Karpas-422 (cell line): ENCODE measurements around the gene CS. TPM values are rescaled to one million over a fixed set of nuclear protein-coding genes. Genes with fewer than 3 reads are reported as not detected.
"Not testable (repeated sequence)": the region's sequence is repeated elsewhere in the genome, so short reads cannot be mapped to it uniquely, and the experiment has no call there.

Source experiments
- DNase-seq: peaks from one replicate; pipeline ENCODE4 v3.0.0-alpha.2; 2015
- H2AFZ ChIP-seq: fragments of 200-600 bp; sonication (generic); 2 replicates; pipeline ENCODE4 v1.6.1; 2014; ENCODE audit warnings: antibody characterized with exemption, low read length, mixed read lengths
- H3K27ac ChIP-seq: fragments of 200-600 bp; sonication (generic); 2 replicates; pipeline ENCODE4 v1.5.1; 2014; ENCODE audit warnings: mild to moderate bottlenecking, low read length, moderate library complexity
- H3K27me3 ChIP-seq: fragments of 200-600 bp; sonication (generic); 2 replicates; pipeline ENCODE4 v1.6.1; 2014; ENCODE audit warnings: low read length, mixed read lengths
- H3K36me3 ChIP-seq: fragments of 200-600 bp; sonication (generic); 2 replicates; pipeline ENCODE4 v1.6.1; 2014; ENCODE audit warnings: low read length, mixed read lengths; ENCODE audit not compliant: insufficient read depth
- H3K4me1 ChIP-seq: fragments of 200-600 bp; sonication (generic); 2 replicates; pipeline ENCODE4 v1.6.1; 2014; ENCODE audit warnings: mild to moderate bottlenecking, low read length, mixed read lengths
- H3K4me2 ChIP-seq: fragments of 200-600 bp; sonication (generic); 2 replicates; pipeline ENCODE4 v1.6.1; 2014; ENCODE audit warnings: low read length, low read depth, mild to moderate bottlenecking; ENCODE audit not compliant: poor library complexity, severe bottlenecking
- H3K4me3 ChIP-seq: fragments of 200-600 bp; sonication (generic); 2 replicates; pipeline ENCODE4 v1.5.1; 2014; ENCODE audit warnings: mild to moderate bottlenecking, antibody characterized with exemption, low read length, mixed read lengths
- H3K79me2 ChIP-seq: fragments of 200-600 bp; sonication (generic); 2 replicates; pipeline ENCODE4 v1.6.1; 2014; ENCODE audit warnings: mild to moderate bottlenecking, low read length, mixed read lengths
- H3K9ac ChIP-seq: fragments of 200-600 bp; sonication (generic); 2 replicates; pipeline ENCODE4 v1.6.0; 2014; ENCODE audit warnings: low read length
- H3K9me2 ChIP-seq: fragments of 200-600 bp; sonication (generic), shearing (Covaris generic); replicated peaks from 2 replicates; pipeline ENCODE4 v1.6.0; 2014; ENCODE audit warnings: mild to moderate bottlenecking, low read length, moderate library complexity; ENCODE audit not compliant: insufficient read depth
- H3K9me3 ChIP-seq: fragments of 300-700, 200-600 bp; sonication (generic); 2 replicates; pipeline ENCODE4 v1.6.1; 2014; ENCODE audit warnings: low read length, mixed read lengths
- H4K20me1 ChIP-seq: fragments of 200-600 bp; sonication (generic); 2 replicates; pipeline ENCODE4 v1.6.1; 2014; ENCODE audit warnings: mild to moderate bottlenecking, antibody characterized with exemption, low read length, low read depth; ENCODE audit not compliant: insufficient read depth
- total RNA-seq: library from RNA; depleted of rRNA; stranded (reverse); fragments of >200 nt; shearing (Covaris generic); gene quantifications from 2 replicates; pipeline ENCODE4 v1.2.3, GENCODE V29; 2014; ENCODE audit warnings: low replicate concordance

Gene CS
- total RNA-seq, 1 experiment from 2014 or later = 158 TPM

DNA sequence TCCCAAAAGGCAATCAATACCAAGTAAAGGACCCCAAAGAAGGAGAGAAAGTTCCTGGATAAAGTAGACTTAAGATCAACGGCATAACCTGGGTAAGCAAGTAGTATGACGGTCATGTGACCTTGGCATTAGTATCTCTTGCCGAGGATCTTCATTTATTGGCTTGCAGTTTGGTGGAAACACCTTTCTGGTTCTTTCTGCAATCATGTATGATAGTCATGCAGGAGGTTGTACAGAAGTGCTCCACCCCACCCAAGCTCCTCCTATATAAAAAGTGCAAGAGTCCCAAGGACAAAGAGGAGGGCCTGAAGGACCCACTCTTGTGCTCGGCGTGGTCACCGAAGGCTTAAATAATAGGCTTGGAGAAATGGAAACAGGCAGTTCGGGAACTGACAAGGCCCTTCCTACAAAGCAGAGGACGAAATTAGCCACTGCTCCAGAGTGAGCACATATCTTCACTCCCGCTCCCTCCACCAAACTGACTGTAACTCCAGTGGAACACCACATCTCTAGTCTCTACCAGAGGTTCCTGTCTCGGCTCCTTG, 750 bp downstream of the CS start:
- H2AFZ ChIP-seq = no peak overlapping the region
- H3K27ac ChIP-seq = peak overlapping the region; percentile 56; the same call in 1 of the 2 replicates
- peaks cover 63% of the 10 kb centered on the region for H3K79me2 ChIP-seq
- peaks cover 64% of the 10 kb centered on the region for H3K4me1 ChIP-seq
- peak overlapping the region; percentile 84 for H3K9ac ChIP-seq
- H3K9me2 ChIP-seq = no peaks in the 10 kb centered on the region
- no peaks in the 10 kb centered on the region for H3K9me3 ChIP-seq
- DNase-seq = peak; percentile 77
- H4K20me1 ChIP-seq = no peaks in the 10 kb centered on the region
- peak overlapping the region; percentile 75 for H3K4me3 ChIP-seq
- H3K27me3 ChIP-seq = no peaks in the 10 kb centered on the region
- H3K36me3 ChIP-seq = peaks cover 11% of the 10 kb centered on the region; the same call in 1 of the 2 replicates
- H3K4me2 ChIP-seq = peak overlapping the region; percentile 94

DNA sequence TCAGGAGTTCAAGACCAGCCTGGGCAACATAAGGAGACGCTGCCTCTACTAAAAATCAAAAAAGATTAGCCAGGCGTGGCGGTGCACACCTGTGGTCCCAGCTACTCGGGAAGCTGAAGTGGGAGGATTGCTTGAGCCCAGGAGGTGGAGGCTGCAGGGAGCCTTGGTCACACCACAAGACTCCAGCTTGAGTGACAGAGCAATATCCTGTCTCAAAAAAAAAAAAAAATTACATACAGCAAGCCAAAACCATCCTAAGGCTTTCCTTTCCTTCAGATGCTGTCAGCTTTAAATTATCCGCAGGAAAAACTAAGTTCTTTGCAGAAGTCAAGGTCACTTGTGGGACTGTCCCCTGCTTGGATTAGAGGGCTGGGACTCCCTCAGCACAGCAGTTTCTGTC, 1.3 kb downstream of the CS start:
- peak overlapping the region; percentile 84 for H3K9ac ChIP-seq
- H3K36me3 ChIP-seq = peaks cover 11% of the 10 kb centered on the region; the same call in 1 of the 2 replicates
- H3K9me2 ChIP-seq = no peaks in the 10 kb centered on the region
- H4K20me1 ChIP-seq = no peaks in the 10 kb centered on the region
- H3K27ac ChIP-seq = peak overlapping the region; percentile 56; the same call in 1 of the 2 replicates
- no peaks in the 10 kb centered on the region for H3K9me3 ChIP-seq
- no peak for DNase-seq
- H2AFZ ChIP-seq = no peak overlapping the region
- peak overlapping the region; percentile 94 for H3K4me2 ChIP-seq
- H3K4me3 ChIP-seq = peak overlapping the region; percentile 75
- peaks cover 64% of the 10 kb centered on the region for H3K4me1 ChIP-seq
- H3K79me2 ChIP-seq = peaks cover 69% of the 10 kb centered on the region
- no peaks in the 10 kb centered on the region for H3K27me3 ChIP-seq

GRCh38 chr12:56297400-56297799, 2.7 kb downstream of the CS start:
- no peak overlapping the region for H3K27ac ChIP-seq
- peak overlapping the region; percentile 94 for H3K4me2 ChIP-seq
- H3K9me2 ChIP-seq = no peaks in the 10 kb centered on the region
- peaks cover 11% of the 10 kb centered on the region; the same call in 1 of the 2 replicates for H3K36me3 ChIP-seq
- DNase-seq = no peak
- peaks cover 57% of the 10 kb centered on the region for H3K4me1 ChIP-seq
- H2AFZ ChIP-seq = no peak overlapping the region
- peaks cover 80% of the 10 kb centered on the region for H3K79me2 ChIP-seq
- no peaks in the 10 kb centered on the region for H3K9me3 ChIP-seq
- H3K4me3 ChIP-seq = no peak overlapping the region
- no peaks in the 10 kb centered on the region for H3K27me3 ChIP-seq
- H3K9ac ChIP-seq = no peak overlapping the region
- H4K20me1 ChIP-seq = no peaks in the 10 kb centered on the region

GRCh38 chr12:56296295-56296694, 3.8 kb downstream of the CS start:
- H3K9ac ChIP-seq = no peak overlapping the region
- peaks cover 11% of the 10 kb centered on the region; the same call in 1 of the 2 replicates for H3K36me3 ChIP-seq
- no peaks in the 10 kb centered on the region for H3K9me2 ChIP-seq

DNA sequence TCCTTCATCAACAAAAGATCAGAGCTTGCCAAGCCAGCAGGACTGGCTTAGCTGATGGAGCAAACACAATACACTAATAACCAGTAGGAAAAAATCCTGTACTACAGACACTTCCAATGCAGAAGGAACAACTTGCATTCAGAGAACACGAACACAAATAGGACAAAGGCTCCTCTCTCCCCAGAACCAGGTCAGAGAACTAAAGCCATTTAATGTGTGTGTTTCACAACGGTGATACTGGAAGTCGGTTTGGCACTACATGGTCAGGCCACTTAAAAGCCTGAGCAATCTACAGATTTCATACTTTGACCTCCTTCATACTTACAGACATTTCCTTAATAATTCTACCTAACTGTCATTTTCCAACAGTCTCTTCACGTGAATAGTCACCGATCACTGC, 6.3 kb downstream of the CS start:
- Histone ChIP-seq H2AFZ (no peak overlapping the region), H3K27ac (no peak overlapping the region), H4K20me1 (no peaks in the 10 kb centered on the region), H3K4me1 (peaks cover 51% of the 10 kb centered on the region), H3K4me2 (no peak overlapping the region), H3K79me2 (peaks cover 94% of the 10 kb centered on the region), H3K9me2 (no peaks in the 10 kb centered on the region), H3K9me3 (no peaks in the 10 kb centered on the region), H3K9ac (no peak overlapping the region), H3K27me3 (no peaks in the 10 kb centered on the region), H3K4me3 (no peak overlapping the region), H3K36me3 (peaks cover 11% of the 10 kb centered on the region; the same call in 1 of the 2 replicates)
- no peak for DNase-seq

More at GRCh38 chr12:56296295-56296694, 3.8 kb downstream of the CS start:
- Histone ChIP-seq H3K9me3 (no peaks in the 10 kb centered on the region), H3K27me3 (no peaks in the 10 kb centered on the region), H3K4me2 (no peak overlapping the region), H3K79me2 (peaks cover 84% of the 10 kb centered on the region), H3K4me3 (no peak overlapping the region), H4K20me1 (no peaks in the 10 kb centered on the region), H3K27ac (no peak overlapping the region), H3K4me1 (peaks cover 56% of the 10 kb centered on the region), H2AFZ (no peak overlapping the region)
- no peak for DNase-seq

GRCh38 chr12:56288705-56289387, 11.3 kb downstream of the CS start:
- Histone ChIP-seq H3K79me2 (peaks cover 68% of the 10 kb centered on the region), H3K36me3 (peaks cover 17% of the 10 kb centered on the region; the same call in 1 of the 2 replicates), H3K27me3 (no peaks in the 10 kb centered on the region), H2AFZ (no peak overlapping the region), H3K9me2 (no peaks in the 10 kb centered on the region), H3K4me3 (no peak overlapping the region), H3K9ac (no peak overlapping the region), H4K20me1 (no peaks in the 10 kb centered on the region), H3K9me3 (no peaks in the 10 kb centered on the region), H3K4me2 (no peak overlapping the region), H3K27ac (no peak overlapping the region), H3K4me1 (peaks cover 23% of the 10 kb centered on the region)
- DNase-seq = no peak

GRCh38 chr12:56286044-56286830, 13.9 kb downstream of the CS start:
- H3K79me2 ChIP-seq = peaks cover 45% of the 10 kb centered on the region
- H4K20me1 ChIP-seq = no peaks in the 10 kb centered on the region

GRCh38 chr12:56284263-56284662, 15.9 kb downstream of the CS start:
- not testable (repeated sequence) for H3K4me1 ChIP-seq, H3K9ac ChIP-seq, H3K9me2 ChIP-seq, H3K27ac ChIP-seq, DNase-seq, H2AFZ ChIP-seq, H3K4me3 ChIP-seq, H3K9me3 ChIP-seq, H3K27me3 ChIP-seq, H3K4me2 ChIP-seq, H4K20me1 ChIP-seq
- H3K36me3 ChIP-seq = peaks cover 43% of the 10 kb centered on the region
- H3K79me2 ChIP-seq = peaks cover 27% of the 10 kb centered on the region

More at GRCh38 chr12:56286044-56286830, 13.9 kb downstream of the CS start:
- Histone ChIP-seq H3K4me1 (peaks cover 9% of the 10 kb centered on the region), H3K9me2 (no peaks in the 10 kb centered on the region), H2AFZ (no peak overlapping the region), H3K4me2 (no peak overlapping the region), H3K9me3 (no peaks in the 10 kb centered on the region), H3K4me3 (no peak overlapping the region), H3K36me3 (peaks cover 38% of the 10 kb centered on the region; the same call in 1 of the 2 replicates), H3K27me3 (no peaks in the 10 kb centered on the region), H3K27ac (no peak overlapping the region), H3K9ac (no peak overlapping the region)
- DNase-seq = no peak
